Measurements from ENCODE around the gene ZNF417. TPM values are rescaled to one million over a fixed set of nuclear protein-coding genes. Genes with fewer than 3 reads are reported as not detected.

ZNF417 gene
- total RNA-seq, result 11.1 and 12.4 TPM in 2 replicates

DNA sequence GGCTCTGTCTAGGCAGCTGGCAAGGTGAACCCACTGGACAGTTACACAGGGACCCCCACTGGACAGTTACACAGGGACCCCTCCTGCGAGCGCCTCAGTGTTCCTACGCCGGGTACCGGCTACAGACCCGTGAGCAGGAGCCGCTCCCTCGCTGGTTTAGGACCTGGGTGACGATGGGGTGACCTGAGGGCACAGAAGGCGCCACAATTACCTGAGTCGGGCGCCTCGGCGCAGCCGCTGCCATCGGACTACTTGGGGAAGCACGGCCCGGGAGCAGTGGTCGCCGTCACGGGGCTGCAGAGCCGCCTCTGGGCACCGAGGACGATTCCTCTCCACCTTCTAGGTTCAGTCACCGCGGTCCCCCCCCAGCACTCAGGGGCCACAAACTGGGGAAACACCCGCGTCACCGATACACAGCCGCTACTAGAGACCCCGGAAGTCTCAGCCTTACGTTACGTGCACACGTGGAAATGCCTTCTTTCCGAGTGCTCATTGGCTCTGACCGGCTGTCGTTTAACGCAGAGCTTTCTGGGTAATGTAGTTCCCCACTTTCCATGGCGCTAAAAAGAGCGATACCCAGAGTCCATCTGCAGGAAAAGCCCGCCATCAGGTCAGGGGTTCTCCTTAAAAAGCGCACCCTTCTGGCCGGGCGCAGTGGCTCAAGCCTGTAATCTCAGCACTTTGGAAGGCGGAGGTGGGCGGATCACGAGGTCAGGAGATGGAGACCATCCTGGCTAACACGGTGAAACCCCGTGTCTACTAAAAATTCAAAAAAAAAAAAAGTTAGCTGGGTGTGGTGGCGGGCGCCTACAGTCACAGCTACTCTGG lies at the start of gene ZNF417:
Gene ZNF417, minus strand, starts transcription at position 425 of the 828 bp plus-strand sequence. Its CDS starts 181 bp downstream, at position 244.

DNA sequence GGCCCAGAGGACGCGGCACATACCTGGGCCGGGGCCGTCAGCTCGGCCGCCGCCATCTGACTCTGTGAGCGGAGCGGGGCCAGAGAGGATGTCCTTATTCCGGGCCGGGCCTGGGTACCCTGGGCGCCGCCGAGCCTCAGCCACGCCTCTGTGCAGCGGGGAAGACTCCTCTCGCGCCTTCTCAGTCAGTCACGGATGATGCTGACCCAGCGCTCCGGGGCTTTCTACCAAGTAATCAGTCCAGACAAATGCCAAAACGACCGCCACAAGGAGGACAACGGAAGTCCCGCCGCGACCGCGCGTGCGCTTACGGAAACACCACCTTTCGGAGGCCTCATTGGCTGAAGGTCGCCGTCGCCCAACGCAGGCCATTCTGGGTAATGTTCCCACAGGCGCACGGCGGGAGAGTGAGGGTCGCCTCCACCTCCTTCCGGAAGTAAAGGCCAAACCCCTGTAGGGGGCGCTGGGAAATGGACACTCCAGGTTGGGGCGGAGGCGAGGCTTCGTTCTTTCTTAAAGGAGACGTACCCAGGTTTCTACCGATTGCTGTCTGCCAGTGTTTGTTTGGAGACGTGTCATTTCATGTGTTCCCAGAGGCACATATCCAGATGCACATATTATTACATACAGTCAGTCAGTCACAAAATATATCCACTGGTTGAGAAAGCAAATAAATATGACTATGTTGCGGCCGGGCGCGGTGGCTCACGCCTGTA lies 31.2 kb upstream of the ZNF417 start, which contains the start of gene ZNF256:
Gene ZNF256, minus strand, starts transcription at position 288 of the 716 bp plus-strand sequence. Its CDS starts 232 bp downstream, at position 56.

DNA sequence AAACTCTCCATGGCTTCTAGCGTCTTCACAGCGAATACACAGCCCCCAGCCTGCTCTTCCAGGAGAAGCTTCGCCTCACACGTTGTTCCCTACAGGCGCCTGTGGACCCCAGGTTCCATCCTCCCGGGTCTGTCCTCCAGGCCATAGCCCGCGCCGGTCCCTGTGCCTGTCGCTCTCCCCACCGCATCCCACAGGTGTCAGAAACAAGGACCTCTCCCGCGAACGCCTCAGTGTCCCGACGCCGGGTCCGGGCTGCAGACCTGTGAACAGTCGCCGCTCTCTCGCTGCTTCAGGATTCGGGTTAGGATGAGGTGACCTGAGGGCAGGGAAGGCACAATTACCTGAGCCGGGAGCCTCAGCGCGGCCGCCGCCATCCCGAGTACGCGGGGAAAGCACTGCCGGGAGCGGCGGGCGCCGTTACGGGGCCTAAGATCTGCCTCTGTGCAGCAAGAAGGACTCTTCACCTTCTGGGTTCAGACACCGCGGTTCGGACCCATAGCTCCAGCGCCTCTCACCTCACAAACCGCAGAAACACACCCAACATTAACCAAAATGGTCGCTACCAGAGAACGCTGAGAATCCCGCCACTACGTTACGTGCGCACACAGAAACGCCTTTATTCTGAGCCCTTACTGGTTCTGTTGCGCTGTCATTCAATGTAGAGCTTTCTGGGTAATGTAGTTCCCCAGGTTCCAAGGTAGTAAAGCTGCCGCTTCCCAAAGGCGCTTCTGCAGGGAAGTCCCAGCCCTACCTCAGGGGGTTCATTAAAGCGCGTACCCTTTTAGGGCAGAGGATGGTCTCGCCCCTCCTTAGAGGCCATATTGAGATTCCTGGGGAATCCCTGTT lies 18.7 kb upstream of the ZNF417 start, which contains the start of gene ZNF418:
Gene ZNF418, minus strand, starts transcription at position 583 of the 846 bp plus-strand sequence. CDS start 1,580 bp downstream, outside the sequence.

DNA sequence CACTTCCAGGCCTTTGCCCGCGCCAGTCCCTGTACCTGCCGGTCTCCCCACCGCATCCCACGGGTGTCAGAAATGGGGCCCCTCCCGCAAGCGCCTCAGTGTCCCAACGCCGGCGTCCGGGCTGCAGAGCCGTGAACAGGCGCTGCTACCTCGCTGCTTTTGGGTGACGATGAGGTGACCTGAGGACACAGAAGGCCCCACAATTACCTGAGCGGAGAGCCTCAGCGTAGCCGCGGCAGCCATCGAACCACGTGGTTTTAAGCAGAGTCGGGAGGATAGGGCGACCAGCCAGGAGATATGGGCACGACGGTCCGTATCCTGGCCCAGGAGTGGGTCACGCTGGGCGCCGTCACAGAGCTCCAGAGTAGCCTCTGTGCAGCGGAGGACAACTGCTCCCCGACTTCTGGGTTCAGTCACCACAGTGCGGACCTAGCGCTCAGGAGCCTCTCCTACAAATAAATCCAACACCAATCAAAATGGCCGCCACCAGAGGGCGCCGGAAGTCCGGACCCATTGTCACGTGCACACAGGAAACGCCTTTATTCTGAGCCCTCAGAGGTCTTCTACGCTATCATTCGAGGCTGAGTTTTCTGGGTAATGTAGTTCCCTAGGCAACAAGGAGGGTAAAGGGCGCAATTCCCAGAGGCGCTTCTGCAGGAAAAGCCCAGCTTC lies 27.7 kb downstream of the ZNF417 start, which contains the start of gene ZNF814:
Gene ZNF814, minus strand, starts transcription at position 478 of the 672 bp plus-strand sequence. Its CDS starts 235 bp downstream, at position 243.

Other genes with a start within 250 kb of the ZNF417 start
- gene ZSCAN4, start 247.7 kb downstream of the ZNF417 start, total RNA-seq, result not detected in 2 replicates
- 10.1 and 11.3 TPM in 2 replicates for gene ZNF551, start 234.6 kb downstream of the ZNF417 start, total RNA-seq
- 0.79 and 1.6 TPM in 2 replicates for gene ZNF154, start 207.4 kb downstream of the ZNF417 start, total RNA-seq
- gene ZNF671, start 189.0 kb downstream of the ZNF417 start, total RNA-seq, result 4.5 and 5.1 TPM in 2 replicates
- gene ZNF776, start 169.8 kb downstream of the ZNF417 start, total RNA-seq, result 13.4 and 17.6 TPM in 2 replicates
- 19.8 and 21.7 TPM in 2 replicates for gene ZNF586, start 146.9 kb downstream of the ZNF417 start, total RNA-seq
- 8.0 and 9.1 TPM in 2 replicates for gene ZNF552, start 101.7 kb downstream of the ZNF417 start, total RNA-seq
- gene ZNF587B, start 86.3 kb downstream of the ZNF417 start, total RNA-seq, result 23.7 and 48.5 TPM in 2 replicates
- gene ZNF587, start 66.7 kb downstream of the ZNF417 start, total RNA-seq, result 35.4 and 47.7 TPM in 2 replicates
- gene ZNF814, start 27.6 kb downstream of the ZNF417 start, total RNA-seq, result 10.3 and 16.5 TPM in 2 replicates
- gene ZNF418, start 18.8 kb upstream of the ZNF417 start, total RNA-seq, result 2.4 and 5.5 TPM in 2 replicates
- 4.7 and 5.5 TPM in 2 replicates for gene ZNF256, start 31.1 kb upstream of the ZNF417 start, total RNA-seq
- gene C19orf18, start 57.9 kb upstream of the ZNF417 start, total RNA-seq, result 0.13 TPM in 1 of 2 replicates, not detected in the other
- 11.7 and 14.8 TPM in 2 replicates for gene ZNF606, start 86.2 kb upstream of the ZNF417 start, total RNA-seq
- gene ZSCAN1, start 117.4 kb upstream of the ZNF417 start, total RNA-seq, result not detected in 2 replicates
- gene ZNF135, start 142.7 kb upstream of the ZNF417 start, total RNA-seq, result 0.14 and 0.80 TPM in 2 replicates
- 13.9 and 17.6 TPM in 2 replicates for gene ZSCAN18, start 181.6 kb upstream of the ZNF417 start, total RNA-seq
- 8.8 and 9.5 TPM in 2 replicates for gene ZNF329, start 234.2 kb upstream of the ZNF417 start, total RNA-seq

Data from thoracic aorta endothelial cell (primary cell).